Subcutaneous preadipocyte (primary cell): ENCODE data around the gene DMAC2. TPM values are rescaled to one million over a fixed set of nuclear protein-coding genes. Genes with fewer than 3 reads are reported as not detected.

Experiments
- small RNA-seq: library from RNA; depleted of rRNA; stranded (forward); fragments of <200 nt; gene quantifications from one replicate; pipeline ENCODE3, GENCODE V24; 2012
- total RNA-seq: library from RNA; depleted of rRNA; stranded (reverse); fragments of >200 nt; gene quantifications from 2 replicates; pipeline ENCODE4 v1.2.3, GENCODE V29; 2012

DMAC2 gene
- total RNA-seq = 35.4 and 39.7 TPM in 2 replicates

DNA sequence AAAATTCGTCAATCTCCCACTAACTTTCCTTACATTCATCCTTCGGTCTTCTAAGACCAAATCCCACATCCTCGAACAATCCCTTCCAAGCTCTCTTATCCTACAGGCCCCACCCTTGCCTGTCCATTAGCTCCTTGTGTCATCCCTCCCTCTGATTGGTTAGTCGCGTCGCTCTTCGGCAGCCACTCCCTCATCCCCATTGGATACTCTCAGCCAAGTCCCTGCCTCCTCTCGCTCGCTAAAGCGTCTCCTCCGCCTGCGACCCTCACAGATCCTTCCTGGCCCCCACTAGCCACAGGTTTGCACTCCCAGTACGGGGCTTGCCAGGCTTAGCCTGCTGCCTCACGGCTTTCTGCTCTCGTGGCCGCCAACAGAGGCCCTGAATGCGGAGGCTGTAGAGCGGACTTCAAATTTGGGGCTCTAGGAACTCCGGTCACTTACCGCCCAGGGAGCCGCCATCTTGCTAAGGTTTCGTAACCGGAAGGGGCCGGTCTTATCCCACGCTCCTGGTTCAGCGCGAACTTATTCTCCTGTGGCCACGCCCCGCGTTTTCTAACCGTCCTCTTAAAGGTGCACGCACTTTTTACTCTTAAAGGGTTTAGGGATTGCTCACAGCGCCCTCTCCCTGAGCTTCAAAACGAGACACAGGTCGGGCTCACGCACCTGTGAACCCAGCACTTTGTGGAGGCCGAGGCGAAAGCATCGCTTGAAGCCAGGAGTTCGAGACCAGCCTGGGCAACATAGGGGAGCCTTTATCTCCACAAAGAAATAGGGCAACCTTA lies at the start of gene DMAC2:
DMAC2 (minus strand) TSS at position 472 of the 782 bp plus-strand sequence; CDS start at position 459, 13 bp downstream.

DNA sequence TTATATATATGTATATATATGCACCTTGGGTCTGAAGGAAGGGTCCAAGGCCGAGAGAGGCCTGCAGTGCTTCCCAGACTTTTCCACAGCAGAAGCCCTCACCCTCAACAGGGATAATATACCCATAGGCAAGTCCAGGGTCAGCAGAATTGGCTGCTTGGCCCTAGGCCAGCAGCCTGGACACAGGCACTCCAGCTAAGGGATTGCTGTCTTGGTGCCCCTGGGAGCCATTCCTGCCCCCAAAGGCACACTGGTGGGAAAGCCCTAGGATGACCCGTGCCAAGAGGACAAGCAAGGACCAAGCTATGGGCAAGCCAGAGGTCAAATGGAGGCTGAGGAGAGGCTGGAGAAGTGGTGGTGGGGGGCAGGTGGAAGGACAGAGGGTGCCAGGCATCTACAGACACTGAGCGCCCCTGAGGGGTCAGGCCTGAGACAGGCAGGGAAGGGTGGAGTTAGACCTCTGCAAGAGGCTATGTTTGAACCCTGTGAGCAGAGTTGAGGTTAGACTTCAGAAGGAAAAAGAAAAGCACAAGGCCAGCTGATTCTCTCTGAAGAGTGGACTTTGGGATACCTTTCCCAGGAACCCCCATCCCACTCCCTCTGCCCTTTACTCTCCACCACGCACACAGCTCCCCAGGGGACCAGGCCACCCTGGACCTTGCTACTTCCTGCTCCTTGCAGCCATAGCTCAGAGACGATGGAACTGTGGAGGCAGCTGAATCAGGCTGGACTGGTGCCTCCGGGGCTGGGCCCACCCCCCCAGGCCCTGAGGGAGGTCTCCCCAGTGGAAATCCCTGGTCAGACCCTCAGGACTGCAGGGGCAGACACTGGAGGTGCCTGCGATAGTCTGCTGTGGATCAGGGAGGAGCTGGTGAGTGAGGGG lies 3.0 kb upstream of the DMAC2 start, which contains the start of gene ERICH4:
ERICH4 (plus strand) TSS at position 684 of the 883 bp plus-strand sequence; CDS start at position 698, 14 bp downstream.

DNA sequence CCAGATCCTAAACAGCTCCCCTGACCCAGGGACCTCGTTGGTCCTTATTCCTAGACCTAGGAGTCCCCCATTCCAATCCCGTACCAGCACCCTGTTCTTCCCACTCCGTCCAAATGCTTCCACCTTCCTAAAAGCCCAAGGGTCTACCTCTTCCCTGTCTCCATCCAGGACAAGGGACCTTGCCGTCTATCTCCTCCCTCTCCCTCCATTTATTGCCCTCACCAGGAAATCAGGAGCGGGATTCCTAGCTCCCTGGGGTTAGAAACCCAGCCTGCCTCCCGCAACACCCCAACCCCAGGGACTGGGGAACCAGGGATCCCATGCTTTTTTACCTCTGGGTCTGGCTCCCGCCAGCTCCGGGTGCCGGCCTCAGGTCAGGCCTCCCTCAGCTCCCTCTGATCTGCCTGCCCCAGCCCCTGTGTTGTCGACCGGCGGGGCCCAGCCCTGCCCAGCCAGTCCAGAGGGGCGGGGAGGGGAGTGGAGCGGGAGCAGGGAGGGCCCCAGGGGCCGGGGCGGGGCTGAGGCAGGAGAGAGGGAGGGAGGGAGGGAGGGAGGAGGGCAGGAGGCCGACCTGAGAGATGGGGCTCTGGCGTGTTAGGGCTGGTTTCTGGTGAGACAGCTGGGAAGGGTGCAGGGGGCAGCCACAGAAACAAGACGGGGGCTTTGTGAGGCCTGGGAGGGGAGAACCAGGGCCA lies 12.6 kb downstream of the DMAC2 start, which contains the start of gene B3GNT8:
B3GNT8 (minus strand) TSS at position 423 of the 695 bp plus-strand sequence. CDS start 596 bp downstream, outside the sequence.

DNA sequence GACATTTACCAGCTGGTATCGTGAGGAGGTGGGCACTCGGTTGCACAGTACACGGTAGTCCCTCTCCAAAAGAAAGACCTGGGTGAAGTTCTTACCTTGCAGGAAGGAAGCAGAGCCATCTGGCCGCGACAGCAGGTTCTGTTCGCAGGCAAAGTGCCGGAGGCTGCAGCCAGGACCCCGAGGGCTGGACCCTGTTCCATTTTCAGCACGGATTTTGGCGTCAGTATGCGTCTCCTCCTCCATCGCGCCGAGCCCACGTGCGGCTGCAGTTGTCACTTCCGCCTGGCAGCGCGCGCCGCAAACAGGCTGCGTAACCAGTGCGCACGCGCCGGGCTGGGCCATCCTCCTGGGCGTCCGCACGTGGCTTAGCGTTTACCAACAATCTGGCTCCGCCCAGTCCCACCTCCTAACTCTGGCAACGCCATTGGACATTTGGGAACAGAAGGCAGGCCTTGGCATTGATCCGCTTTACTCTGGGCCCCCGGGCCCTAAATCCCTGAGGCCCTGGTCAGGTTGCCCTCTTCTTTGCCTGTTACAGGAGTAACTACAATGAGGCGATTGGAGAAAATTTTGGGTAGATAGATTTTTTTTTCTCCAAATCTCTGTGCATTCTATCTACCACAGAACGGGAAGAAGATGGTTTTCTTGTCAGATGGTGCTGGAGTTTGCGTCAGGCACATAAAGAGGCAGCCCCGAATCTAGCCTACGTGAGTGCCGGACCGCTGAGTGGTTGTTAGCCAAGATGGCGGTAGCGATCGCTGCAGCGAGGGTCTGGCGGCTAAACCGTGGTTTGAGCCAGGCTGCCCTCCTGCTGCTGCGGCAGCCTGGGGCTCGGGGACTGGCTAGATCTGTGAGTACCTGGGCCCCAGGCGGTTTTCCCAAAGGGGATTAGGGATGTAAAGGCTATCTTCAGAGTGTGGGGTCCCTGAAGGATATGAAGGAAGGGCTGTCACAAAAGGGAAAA lies 42.3 kb downstream of the DMAC2 start, which contains the start of the genes BCKDHA and EXOSC5:
BCKDHA (plus strand) TSS at position 733 of the 964 bp plus-strand sequence; CDS start at position 743, 10 bp downstream.
EXOSC5 (minus strand) TSS at position 274 of the 964 bp plus-strand sequence; CDS start at position 243, 31 bp downstream.

Small RNA genes within 50 kb of the gene (small RNA-seq; reads per million reads assigned to genes)
- gene RF00017 = not detected

Other genes with a start within 250 kb of the DMAC2 start
- gene CYP2S1, start 246.7 kb downstream of the DMAC2 start, total RNA-seq = under 0.01 and 0.20 TPM in 2 replicates
- gene AXL, start 220.7 kb downstream of the DMAC2 start, total RNA-seq = 157 and 435 TPM in 2 replicates
- 97.0 and 146 TPM in 2 replicates for gene HNRNPUL1, start 175.5 kb downstream of the DMAC2 start, total RNA-seq
- 6.2 and 11.1 TPM in 2 replicates for gene CCDC97, start 129.7 kb downstream of the DMAC2 start, total RNA-seq
- 9.6 and 14.7 TPM in 2 replicates for gene TGFB1, start 86.0 kb downstream of the DMAC2 start, total RNA-seq
- gene B9D2, start 75.8 kb downstream of the DMAC2 start, total RNA-seq = 4.0 and 5.1 TPM in 2 replicates
- 3.1 and 4.0 TPM in 2 replicates for gene TMEM91, start 63.4 kb downstream of the DMAC2 start, total RNA-seq
- 23.3 and 32.0 TPM in 2 replicates for gene EXOSC5, start 42.6 kb downstream of the DMAC2 start, total RNA-seq
- gene BCKDHA, start 42.1 kb downstream of the DMAC2 start, total RNA-seq = 35.6 and 37.9 TPM in 2 replicates
- gene B3GNT8, start 12.5 kb downstream of the DMAC2 start, total RNA-seq = 0.78 and 1.1 TPM in 2 replicates
- gene ERICH4, start 3.2 kb upstream of the DMAC2 start, total RNA-seq = not detected in 2 replicates
- gene CEACAM21, start 136.3 kb upstream of the DMAC2 start, total RNA-seq = not detected in 2 replicates
- gene CEACAM4, start 187.2 kb upstream of the DMAC2 start, total RNA-seq = not detected in 2 replicates
- not detected in 2 replicates for gene CEACAM7, start 248.4 kb upstream of the DMAC2 start, total RNA-seq